Measurements from ENCODE around the gene ZNF500. TPM values are rescaled to one million over a fixed set of nuclear protein-coding genes. Genes with fewer than 3 reads are reported as not detected.

Gene ZNF500
- total and polyA plus RNA-seq, 4 donors, result 5.8 to 21.7 (median 14.5) TPM

GRCh38 chr16:4700997-4701743 is 65.8 kb downstream of the ZNF500 start:
- peaks cover 89% of the 10 kb centered on the region for H3K36me3 ChIP-seq (ENCODE audit: control insufficient read depth, insufficient read depth, low read length)
- no peak overlapping the region for H3K27ac ChIP-seq (ENCODE audit: low read depth, low read length)
- H3K9me3 ChIP-seq (ENCODE audit: control insufficient read depth, insufficient read depth, low read length), result no peaks in the 10 kb centered on the region
- no peak overlapping the region for H3K4me3 ChIP-seq (ENCODE audit: low read depth, low read length)
- H3K27me3 ChIP-seq (ENCODE audit: control insufficient read depth, insufficient read depth, low read length), result no peaks in the 10 kb centered on the region
- no peak for DNase-seq (ENCODE audit: low read depth in 4 of 6, low spot score in 6 of 6)
- 90% methylated on average over 33 of the region's 33 CpGs for WGBS (ENCODE audit: insufficient coverage)
- H3K4me1 ChIP-seq (ENCODE audit: control insufficient read depth, insufficient read depth, low read length), result peaks cover 2% of the 10 kb centered on the region

GRCh38 chr16:4700380-4700996 is 66.5 kb downstream of the ZNF500 start:
- H3K27me3 ChIP-seq (ENCODE audit: control insufficient read depth, insufficient read depth, low read length), result no peaks in the 10 kb centered on the region
- H3K4me3 ChIP-seq (ENCODE audit: low read depth, low read length), result no peak overlapping the region
- 94% methylated on average over 9 of the region's 13 CpGs for WGBS (ENCODE audit: insufficient coverage)
- H3K36me3 ChIP-seq (ENCODE audit: control insufficient read depth, insufficient read depth, low read length), result peaks cover 92% of the 10 kb centered on the region
- H3K9me3 ChIP-seq (ENCODE audit: control insufficient read depth, insufficient read depth, low read length), result no peaks in the 10 kb centered on the region
- H3K4me1 ChIP-seq (ENCODE audit: control insufficient read depth, insufficient read depth, low read length), result peaks cover 9% of the 10 kb centered on the region
- no peak overlapping the region for H3K27ac ChIP-seq (ENCODE audit: low read depth, low read length)
- DNase-seq (ENCODE audit: low read depth in 4 of 6, low spot score in 6 of 6), result no peak

- 92% methylated on average over 17 of the region's 19 CpGs for WGBS (ENCODE audit: insufficient coverage)
- no peak for DNase-seq (ENCODE audit: low read depth in 4 of 6, low spot score in 6 of 6)
- Histone ChIP-seq H3K9me3 (ENCODE audit: control insufficient read depth, insufficient read depth, low read length) (no peaks in the 10 kb centered on the region), H3K4me3 (ENCODE audit: low read depth, low read length) (no peak overlapping the region), H3K36me3 (ENCODE audit: control insufficient read depth, insufficient read depth, low read length) (peaks cover 88% of the 10 kb centered on the region), H3K27me3 (ENCODE audit: control insufficient read depth, insufficient read depth, low read length) (no peaks in the 10 kb centered on the region), H3K4me1 (ENCODE audit: control insufficient read depth, insufficient read depth, low read length) (peaks cover 21% of the 10 kb centered on the region), H3K27ac (ENCODE audit: low read depth, low read length) (no peak overlapping the region)
Observed at GRCh38 chr16:4699046-4699556, 67.9 kb downstream of the ZNF500 start.

- Histone ChIP-seq H3K4me3 (ENCODE audit: low read depth, low read length) (no peak overlapping the region), H3K9me3 (ENCODE audit: control insufficient read depth, insufficient read depth, low read length) (no peaks in the 10 kb centered on the region), H3K4me1 (ENCODE audit: control insufficient read depth, insufficient read depth, low read length) (peaks cover 21% of the 10 kb centered on the region), H3K27me3 (ENCODE audit: control insufficient read depth, insufficient read depth, low read length) (no peaks in the 10 kb centered on the region), H3K36me3 (ENCODE audit: control insufficient read depth, insufficient read depth, low read length) (peaks cover 82% of the 10 kb centered on the region), H3K27ac (ENCODE audit: low read depth, low read length) (no peak overlapping the region)
- 91% methylated on average over 36 of the region's 36 CpGs for WGBS (ENCODE audit: insufficient coverage)
- DNase-seq (ENCODE audit: low read depth in 4 of 6, low spot score in 6 of 6), result no peak
Observed at GRCh38 chr16:4698321-4699045, 68.5 kb downstream of the ZNF500 start.

Small RNA genes within 50 kb of the gene (small RNA-seq; reads per million reads assigned to genes)
- not detected for gene RF00017 (ENCODE audit: low replicate concordance)

Other genes starting within 250 kb of the ZNF500 start
- 10 to 100 TPM; 20.5 to 29.3 TPM for gene CDIP1, start 228.4 kb downstream of the ZNF500 start, total RNA-seq
- gene CDIP1, start 228.4 kb downstream of the ZNF500 start, polyA plus RNA-seq (ENCODE audit: insufficient read length in 2 of 2), result 10 to 100 TPM; 74.7 to 74.8 TPM
- gene C16orf96, start 210.8 kb downstream of the ZNF500 start, total RNA-seq, result under 1 TPM; 0.50 TPM
- gene C16orf96, start 210.8 kb downstream of the ZNF500 start, polyA plus RNA-seq (ENCODE audit: insufficient read length in 2 of 2), result under 1 TPM; 0.71 to 0.74 TPM
- gene UBALD1, start 152.3 kb downstream of the ZNF500 start, total RNA-seq, result 10 to 100 TPM in 1 of 2 donors, 1 to 10 TPM in 1; 2.2 to 11.2 TPM
- 10 to 100 TPM; 40.3 to 42.6 TPM for gene UBALD1, start 152.3 kb downstream of the ZNF500 start, polyA plus RNA-seq (ENCODE audit: insufficient read length in 2 of 2)
- gene MGRN1, start 142.3 kb downstream of the ZNF500 start, total RNA-seq, result 10 to 100 TPM; 29.5 to 31.3 TPM
- gene MGRN1, start 142.3 kb downstream of the ZNF500 start, polyA plus RNA-seq (ENCODE audit: insufficient read length in 2 of 2), result 100 to 1,000 TPM; 106 to 113 TPM
- gene NUDT16L1, start 73.6 kb downstream of the ZNF500 start, total RNA-seq, result 10 to 100 TPM; 30.6 to 39.5 TPM
- 10 to 100 TPM; 61.1 to 61.8 TPM for gene NUDT16L1, start 73.6 kb downstream of the ZNF500 start, polyA plus RNA-seq (ENCODE audit: insufficient read length in 2 of 2)
- gene ANKS3, start 32.9 kb downstream of the ZNF500 start, total RNA-seq, result 10 to 100 TPM; 20.2 to 29.0 TPM
- gene ANKS3, start 32.9 kb downstream of the ZNF500 start, polyA plus RNA-seq (ENCODE audit: insufficient read length in 2 of 2), result 10 to 100 TPM; 29.6 to 48.1 TPM
- 1 to 10 TPM; 1.2 to 4.1 TPM for gene DNAAF8, start 32.6 kb downstream of the ZNF500 start, total RNA-seq
- 1 to 10 TPM; 5.4 to 6.0 TPM for gene DNAAF8, start 32.6 kb downstream of the ZNF500 start, polyA plus RNA-seq (ENCODE audit: insufficient read length in 2 of 2)
- gene SEPTIN12, start 21.2 kb upstream of the ZNF500 start, total RNA-seq, result under 1 TPM in 1 of 2 donors, not detected in 1; 0.28 TPM
- gene SEPTIN12, start 21.2 kb upstream of the ZNF500 start, polyA plus RNA-seq (ENCODE audit: insufficient read length in 2 of 2), result under 1 TPM; 0.47 to 1.00 TPM
- not detected for gene SMIM22, start 28.2 kb upstream of the ZNF500 start, total RNA-seq
- gene SMIM22, start 28.2 kb upstream of the ZNF500 start, polyA plus RNA-seq (ENCODE audit: insufficient read length in 2 of 2), result 1 to 10 TPM; 1.4 to 2.4 TPM
- gene ROGDI, start 35.5 kb upstream of the ZNF500 start, total RNA-seq, result 10 to 100 TPM; 42.3 to 56.3 TPM
- gene ROGDI, start 35.5 kb upstream of the ZNF500 start, polyA plus RNA-seq (ENCODE audit: insufficient read length in 2 of 2), result 100 to 1,000 TPM; 123 to 134 TPM
- gene GLYR1, start 80.1 kb upstream of the ZNF500 start, total RNA-seq, result 10 to 100 TPM; 52.5 to 55.2 TPM
- 100 to 1,000 TPM; 106 to 134 TPM for gene GLYR1, start 80.1 kb upstream of the ZNF500 start, polyA plus RNA-seq (ENCODE audit: insufficient read length in 2 of 2)
- 10 to 100 TPM; 13.8 to 17.5 TPM for gene UBN1, start 80.3 kb upstream of the ZNF500 start, total RNA-seq
- gene UBN1, start 80.3 kb upstream of the ZNF500 start, polyA plus RNA-seq (ENCODE audit: insufficient read length in 2 of 2), result 10 to 100 TPM; 15.6 to 17.1 TPM
- 1 to 10 TPM; 2.7 to 3.8 TPM for gene PPL, start 170.0 kb upstream of the ZNF500 start, total RNA-seq
- gene PPL, start 170.0 kb upstream of the ZNF500 start, polyA plus RNA-seq (ENCODE audit: insufficient read length in 2 of 2), result 1 to 10 TPM; 3.6 to 5.6 TPM
- 1 to 10 TPM; 1.6 to 4.5 TPM for gene SEC14L5, start 191.2 kb upstream of the ZNF500 start, total RNA-seq
- gene SEC14L5, start 191.2 kb upstream of the ZNF500 start, polyA plus RNA-seq (ENCODE audit: insufficient read length in 2 of 2), result 1 to 10 TPM in 1 of 2 donors, under 1 TPM in 1; 0.93 to 1.8 TPM

Data from spinal cord (tissue), 10 donors.